Calu3 (cell line): Measurements from ENCODE around the gene BAMBI. TPM values are rescaled to one million over a fixed set of nuclear protein-coding genes. Genes with fewer than 3 reads are reported as not detected.

Source experiments
- BruUV-seq: library from RNA; stranded (reverse); fragments of 400-500 nt; replicated peaks from 2 replicates; lab custom pipeline; 2021; lab: Mats Ljungman, UMichigan
- CTCF ChIA-PET: fragments of 300-600 bp; sonication (Branson Sonifier 250); formaldehyde crosslinking; loops from one replicate; lab custom pipeline; 2022; ENCODE audit warnings: antibody characterized with exemption; lab: Charles Lee
- DNase-seq: peaks from one replicate; pipeline ENCODE4 v3.0.0; 2022
- H3K27ac Mint-ChIP-seq: one replicate; pipeline ENCODE4 v1.8.0; 2022; ENCODE audit warnings: mixed read lengths; ENCODE audit not compliant: unreplicated experiment
- H3K27me3 Mint-ChIP-seq: one replicate; pipeline ENCODE4 v1.8.0; 2022; ENCODE audit warnings: mixed read lengths; ENCODE audit not compliant: unreplicated experiment
- H3K36me3 Mint-ChIP-seq: one replicate; pipeline ENCODE4 v1.8.0; 2022; ENCODE audit warnings: mild to moderate bottlenecking, moderate library complexity, mixed read lengths; ENCODE audit not compliant: insufficient read depth, unreplicated experiment
- H3K4me1 Mint-ChIP-seq: one replicate; pipeline ENCODE4 v1.8.0; 2022; ENCODE audit warnings: mild to moderate bottlenecking, low read depth, mixed read lengths; ENCODE audit not compliant: unreplicated experiment
- H3K4me3 Mint-ChIP-seq: one replicate; pipeline ENCODE4 v1.8.0; 2022; ENCODE audit warnings: mild to moderate bottlenecking, low read depth, moderate library complexity, mixed read lengths; ENCODE audit not compliant: unreplicated experiment
- H3K9me3 Mint-ChIP-seq: one replicate; pipeline ENCODE4 v1.8.0; 2022; ENCODE audit warnings: low read depth, mixed read lengths; ENCODE audit not compliant: unreplicated experiment
- intact Hi-C: fragments of 100-400 bp; cut with micrococcal nuclease; formaldehyde crosslinking; loops from one replicate; pipeline ENCODE4 v1.10.0; 2022; ENCODE audit not compliant: unreplicated experiment
- total RNA-seq: library from RNA; stranded (reverse); gene quantifications from 2 replicates; pipeline ENCODE4 v1.2.3, GENCODE V29; 2022
- TF ChIP-seq, protein P1 (sequence below): fragments of 200-600 bp; IDR thresholded peaks from one replicate; pipeline ENCODE4 v1.8.0; 2022; ENCODE audit warnings: antibody characterized with exemption; ENCODE audit not compliant: unreplicated experiment

The BAMBI gene
- total RNA-seq, 1 experiment from 2014 or later = 42.2 TPM

GRCh38 chr10:28668363-28669226 lies 8.7 kb upstream of the BAMBI start:
- Mint-ChIP-seq H3K4me1 (peaks cover 45% of the 10 kb centered on the region), H3K27ac (peak overlapping the region; percentile 57), H3K9me3 (no peaks in the 10 kb centered on the region), H3K27me3 (peaks cover 21% of the 10 kb centered on the region), H3K36me3 (peaks cover 16% of the 10 kb centered on the region), H3K4me3 (peak overlapping the region; percentile 79)
- CTCF ChIA-PET = no interaction called here
- peak; percentile 71 for DNase-seq
- no TSS peak for BruUV-seq
- TF ChIP-seq, protein P1, sequence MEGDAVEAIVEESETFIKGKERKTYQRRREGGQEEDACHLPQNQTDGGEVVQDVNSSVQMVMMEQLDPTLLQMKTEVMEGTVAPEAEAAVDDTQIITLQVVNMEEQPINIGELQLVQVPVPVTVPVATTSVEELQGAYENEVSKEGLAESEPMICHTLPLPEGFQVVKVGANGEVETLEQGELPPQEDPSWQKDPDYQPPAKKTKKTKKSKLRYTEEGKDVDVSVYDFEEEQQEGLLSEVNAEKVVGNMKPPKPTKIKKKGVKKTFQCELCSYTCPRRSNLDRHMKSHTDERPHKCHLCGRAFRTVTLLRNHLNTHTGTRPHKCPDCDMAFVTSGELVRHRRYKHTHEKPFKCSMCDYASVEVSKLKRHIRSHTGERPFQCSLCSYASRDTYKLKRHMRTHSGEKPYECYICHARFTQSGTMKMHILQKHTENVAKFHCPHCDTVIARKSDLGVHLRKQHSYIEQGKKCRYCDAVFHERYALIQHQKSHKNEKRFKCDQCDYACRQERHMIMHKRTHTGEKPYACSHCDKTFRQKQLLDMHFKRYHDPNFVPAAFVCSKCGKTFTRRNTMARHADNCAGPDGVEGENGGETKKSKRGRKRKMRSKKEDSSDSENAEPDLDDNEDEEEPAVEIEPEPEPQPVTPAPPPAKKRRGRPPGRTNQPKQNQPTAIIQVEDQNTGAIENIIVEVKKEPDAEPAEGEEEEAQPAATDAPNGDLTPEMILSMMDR = no peak
- intact Hi-C loops = no loop called here

- peak overlapping the region; percentile 79 for H3K4me3 Mint-ChIP-seq
- H3K36me3 Mint-ChIP-seq = peaks cover 16% of the 10 kb centered on the region
- DNase-seq = no peak
- peaks cover 21% of the 10 kb centered on the region for H3K27me3 Mint-ChIP-seq
- H3K27ac Mint-ChIP-seq = peak overlapping the region; percentile 57
- no peaks in the 10 kb centered on the region for H3K9me3 Mint-ChIP-seq
- TF ChIP-seq, protein P1 = no peak
- intact Hi-C loops = no loop called here
- peaks cover 45% of the 10 kb centered on the region for H3K4me1 Mint-ChIP-seq
- CTCF ChIA-PET = no interaction called here
- no TSS peak for BruUV-seq
These were observed 7.8 kb upstream of the BAMBI start for GRCh38 chr10:28669227-28670173.

- no peaks in the 10 kb centered on the region for H3K9me3 Mint-ChIP-seq
- no TSS peak for BruUV-seq
- intact Hi-C loops = loop anchor here (5.0 kb wide), 1 partner anchor 268 kb away; no protein-coding TSS in a partner anchor
- no peak for DNase-seq
- peaks cover 31% of the 10 kb centered on the region for H3K36me3 Mint-ChIP-seq
- H3K4me1 Mint-ChIP-seq = peaks cover 8% of the 10 kb centered on the region
- TF ChIP-seq, protein P1 = no peak
- H3K4me3 Mint-ChIP-seq = no peak overlapping the region
- CTCF ChIA-PET = interaction anchor here (0.6 kb wide), 1 partner anchor 573 kb away, joined by 3 read pairs; no protein-coding TSS in a partner anchor
- no peak overlapping the region for H3K27ac Mint-ChIP-seq
- peaks cover 14% of the 10 kb centered on the region for H3K27me3 Mint-ChIP-seq
These were observed 2.5 kb upstream of the BAMBI start for GRCh38 chr10:28674782-28675181.

DNA sequence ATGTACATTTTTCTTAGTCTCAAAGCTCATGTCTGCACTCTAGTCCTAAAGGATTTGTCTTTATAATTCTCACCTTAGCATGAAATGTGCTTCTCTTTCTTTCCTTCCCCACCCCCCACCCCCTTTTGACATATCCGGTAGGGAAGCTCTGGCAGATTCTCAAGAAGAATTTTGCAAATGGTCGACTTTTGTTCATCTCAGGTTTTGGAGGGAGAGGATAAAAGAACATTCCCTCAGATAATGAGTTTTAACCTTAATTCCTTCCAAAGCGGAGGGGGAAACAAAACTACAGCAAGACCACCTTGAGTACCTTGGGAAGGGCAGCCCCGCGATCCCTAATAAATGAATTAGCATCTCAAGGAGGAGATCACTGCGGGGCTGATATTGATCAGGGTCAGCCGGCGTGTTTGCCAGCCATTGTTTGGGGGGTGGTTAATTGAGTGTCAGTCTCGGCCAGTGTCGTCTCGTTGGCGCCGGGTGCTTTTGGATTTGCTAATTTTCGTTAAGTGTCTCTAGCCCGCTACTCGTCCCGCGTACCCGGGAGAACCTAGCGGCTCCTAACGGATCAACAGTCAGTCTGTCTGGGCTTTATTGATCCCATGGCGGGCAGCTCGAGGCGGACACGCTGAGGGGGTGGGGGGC lies 874 bp upstream of the BAMBI start:
- intact Hi-C loops = loop anchor here (5.0 kb wide), 1 partner anchor 266 kb away; no protein-coding TSS in a partner anchor
- H3K4me3 Mint-ChIP-seq = peak overlapping the region; percentile 88
- H3K9me3 Mint-ChIP-seq = no peaks in the 10 kb centered on the region
- TF ChIP-seq, protein P1 = no peak
- H3K27ac Mint-ChIP-seq = no peak overlapping the region
- CTCF ChIA-PET = interaction anchor here (0.6 kb wide), 1 partner anchor 455 kb away, joined by 3 read pairs; no protein-coding TSS in a partner anchor
- no peak for DNase-seq
- BruUV-seq = no TSS peak
- H3K36me3 Mint-ChIP-seq = peaks cover 48% of the 10 kb centered on the region
- peaks cover 16% of the 10 kb centered on the region for H3K4me1 Mint-ChIP-seq
- peaks cover 13% of the 10 kb centered on the region for H3K27me3 Mint-ChIP-seq
